Measurements from ENCODE around the gene NDUFB2. TPM values are rescaled to one million over a fixed set of nuclear protein-coding genes. Genes with fewer than 3 reads are reported as not detected.

The NDUFB2 gene
- total and polyA plus RNA-seq, 2 donors (not counting 3 experiments of a cell fraction or from before 2014, with no cell fraction given), result 197 to 1,075 TPM

DNA sequence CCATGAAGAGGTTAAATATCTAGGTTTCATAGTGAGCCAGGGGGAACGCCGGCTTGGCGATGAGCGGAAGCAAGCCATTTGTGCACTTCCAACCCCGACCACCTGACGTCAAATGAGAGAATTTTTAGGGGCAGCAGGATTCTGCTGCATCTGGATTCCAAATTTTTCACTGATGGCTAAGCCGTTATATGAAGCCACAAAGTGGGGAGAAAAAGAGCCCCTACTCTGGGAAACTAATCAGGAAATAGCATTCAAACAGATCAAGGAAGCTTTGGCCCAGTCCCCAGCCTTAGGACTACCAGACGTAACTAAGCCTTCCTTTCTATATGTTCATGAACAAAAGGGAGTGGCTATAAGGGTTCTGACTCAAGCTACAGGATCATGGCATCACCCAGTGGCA, 36.7 kb upstream of the NDUFB2 start:
- no peaks in the 10 kb centered on the region for H3K9me1 ChIP-seq (replicated peaks; ENCODE audit: control insufficient read depth, extremely low read depth, insufficient read depth, low read length)
- FAIRE-seq, result no peak
- H3K9ac ChIP-seq (replicated peaks; ENCODE audit: extremely low read depth, insufficient read depth, low read length), result no peak overlapping the region
- peaks cover 5% of the 10 kb centered on the region for H3K4me1 ChIP-seq (ENCODE audit: control insufficient read depth, extremely low read depth, insufficient read depth, low read length)
- DNase-seq (ENCODE audit: low read depth, low spot score), result no peak
- BruUV-seq (replicated peaks), result no TSS peak
- H3K36me3 ChIP-seq (ENCODE audit: control insufficient read depth in 2 of 2, extremely low read depth in 1 of 2, insufficient read depth in 2 of 2, low read length in 2 of 2), result no peaks in the 10 kb centered on the region
- H3K79me2 ChIP-seq (ENCODE audit: control insufficient read depth, insufficient read depth, low read length), result no peaks in the 10 kb centered on the region
- no peak overlapping the region for H3K4me2 ChIP-seq (ENCODE audit: insufficient read depth, low read length)
- TF ChIP-seq GATA2 (IDR thresholded peaks at IDR 0.05; ENCODE audit: insufficient read depth, insufficient read length, low read depth, low read length), result no peak
- TF ChIP-seq FOS (IDR thresholded peaks at IDR 0.05; ENCODE audit: borderline replicate concordance, insufficient read depth, low read length), result no peak
- TF ChIP-seq JUN (IDR thresholded peaks at IDR 0.05; ENCODE audit: borderline replicate concordance, insufficient read depth, insufficient read length, low read depth), result no peak
- TF ChIP-seq EZH2 (IDR thresholded peaks at IDR 0.05; ENCODE audit: borderline replicate concordance, low read depth, low read length, severe bottlenecking), result no peak
- no peak for TF ChIP-seq POLR2AphosphoS5 (IDR thresholded peaks at IDR 0.05; ENCODE audit: insufficient read depth, low read depth, low read length)
- no peak for TF ChIP-seq POLR2A (IDR thresholded peaks at IDR 0.05; ENCODE audit: low read depth, low read length)
- TF ChIP-seq MYC (IDR thresholded peaks at IDR 0.05; ENCODE audit: low read depth, low read length), result no peak
- TF ChIP-seq, protein P1, sequence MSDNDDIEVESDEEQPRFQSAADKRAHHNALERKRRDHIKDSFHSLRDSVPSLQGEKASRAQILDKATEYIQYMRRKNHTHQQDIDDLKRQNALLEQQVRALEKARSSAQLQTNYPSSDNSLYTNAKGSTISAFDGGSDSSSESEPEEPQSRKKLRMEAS (IDR thresholded peaks at IDR 0.05; ENCODE audit: insufficient read depth, insufficient read length), result no peak
- TF ChIP-seq, protein P2, sequence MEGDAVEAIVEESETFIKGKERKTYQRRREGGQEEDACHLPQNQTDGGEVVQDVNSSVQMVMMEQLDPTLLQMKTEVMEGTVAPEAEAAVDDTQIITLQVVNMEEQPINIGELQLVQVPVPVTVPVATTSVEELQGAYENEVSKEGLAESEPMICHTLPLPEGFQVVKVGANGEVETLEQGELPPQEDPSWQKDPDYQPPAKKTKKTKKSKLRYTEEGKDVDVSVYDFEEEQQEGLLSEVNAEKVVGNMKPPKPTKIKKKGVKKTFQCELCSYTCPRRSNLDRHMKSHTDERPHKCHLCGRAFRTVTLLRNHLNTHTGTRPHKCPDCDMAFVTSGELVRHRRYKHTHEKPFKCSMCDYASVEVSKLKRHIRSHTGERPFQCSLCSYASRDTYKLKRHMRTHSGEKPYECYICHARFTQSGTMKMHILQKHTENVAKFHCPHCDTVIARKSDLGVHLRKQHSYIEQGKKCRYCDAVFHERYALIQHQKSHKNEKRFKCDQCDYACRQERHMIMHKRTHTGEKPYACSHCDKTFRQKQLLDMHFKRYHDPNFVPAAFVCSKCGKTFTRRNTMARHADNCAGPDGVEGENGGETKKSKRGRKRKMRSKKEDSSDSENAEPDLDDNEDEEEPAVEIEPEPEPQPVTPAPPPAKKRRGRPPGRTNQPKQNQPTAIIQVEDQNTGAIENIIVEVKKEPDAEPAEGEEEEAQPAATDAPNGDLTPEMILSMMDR (IDR thresholded peaks at IDR 0.05; ENCODE audit: extremely low read depth in 1 of 2, insufficient read depth in 1 of 2, low read depth in 1 of 2, low read length in 2 of 2), result no peak
- ChIA-PET POLR2A (no interaction called here), CTCF (interaction anchor here (1.3 to 2.9 kb wide), 5 partner anchors 140 to 990 kb away, joined by 3 to 12 read pairs (median 10); no protein-coding TSS in a partner anchor)
- H4K20me1 ChIP-seq (replicated peaks; ENCODE audit: control insufficient read depth, extremely low read depth, insufficient read depth, low read length), result no peaks in the 10 kb centered on the region
- H3K9me3 ChIP-seq (replicated peaks; ENCODE audit: control insufficient read depth, insufficient read depth, low read length), result no peaks in the 10 kb centered on the region
- intact Hi-C loops (cut with micrococcal nuclease), result loop anchor here (10.0 kb wide), 1 partner anchor 315 kb away; no protein-coding TSS in a partner anchor
- dilution Hi-C loops (cut with MboI; ENCODE audit: extremely low pct_ligation_motif_present, low sequenced_read_pairs), result no loop called here
- H3K27ac ChIP-seq (ENCODE audit: insufficient read depth, low read depth, low read length), result no peak overlapping the region
- H3K27me3 ChIP-seq (ENCODE audit: control insufficient read depth in 2 of 2, insufficient read depth in 2 of 2, low read length in 2 of 2), result peaks cover 2 to 4% of the 10 kb centered on the region in 2 experiments
- H3K4me3 ChIP-seq (replicated peaks in 1 of 3; ENCODE audit: insufficient read depth in 1 of 3, low read depth in 1 of 3, low read length in 3 of 3), result no peak overlapping the region
- H2AFZ ChIP-seq (ENCODE audit: low read depth, low read length), result no peak overlapping the region
